Stimulated activated CD8-positive, alpha-beta memory T cell treated with anti-CD3 and anti-CD28 coated beads, Interleukin-2, amount 100 ng/mL, for 48 hours (primary cell): ENCODE results near the gene ANXA11.
"Not testable (repeated sequence)": the region's sequence is repeated elsewhere in the genome, so short reads cannot be mapped to it uniquely, and the experiment has no call there.

Experiments
- DNase-seq, 2 donors: peaks; one replicate each; pipeline ENCODE4 v3.0.0-alpha.2; 2020; ENCODE audit warnings: low read depth in 2 of 2

The ANXA11 gene

DNA sequence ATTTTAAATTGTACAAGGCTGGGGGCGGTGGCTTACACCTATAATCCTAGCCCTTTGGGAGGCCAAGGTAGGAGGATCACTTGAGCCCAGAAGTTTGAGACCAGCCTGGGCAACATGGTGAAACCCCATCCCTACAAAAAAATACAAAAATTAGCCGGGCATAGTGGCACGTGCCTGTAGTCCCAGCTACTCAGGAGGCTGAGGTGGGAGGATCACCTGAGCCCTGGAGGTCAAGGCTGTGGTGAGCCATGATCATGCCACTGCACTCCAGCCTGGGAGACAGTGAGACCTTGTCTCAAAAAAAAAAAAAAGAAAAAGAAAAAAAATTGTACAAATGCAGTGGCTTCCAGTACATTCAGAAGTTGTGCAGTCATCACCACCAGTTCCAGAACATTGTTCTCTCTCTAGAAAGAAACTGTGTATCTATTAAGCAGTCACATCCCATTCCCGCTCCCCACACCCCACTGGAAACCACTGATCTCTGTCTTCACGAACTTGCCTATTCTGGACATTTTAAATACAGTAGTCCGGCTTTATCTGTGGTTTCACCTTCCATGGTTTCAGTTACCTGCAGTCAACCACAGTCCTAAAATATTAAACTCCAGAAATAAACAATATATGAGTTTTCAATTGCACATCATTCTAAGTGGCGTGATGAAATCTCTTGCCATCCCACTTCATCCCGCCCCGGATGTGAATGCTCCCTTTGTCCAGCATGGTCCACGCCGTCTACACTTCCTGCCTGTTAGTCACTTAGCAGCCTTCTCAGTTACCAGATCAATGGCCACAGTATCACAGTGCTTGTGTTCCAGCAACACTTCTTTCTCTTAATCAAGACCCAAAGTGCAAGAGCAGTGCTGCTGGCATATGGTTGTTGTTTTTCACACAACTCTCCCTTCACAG lies 59.7 kb downstream of the ANXA11 start:
- not testable (repeated sequence) for DNase-seq

DNA sequence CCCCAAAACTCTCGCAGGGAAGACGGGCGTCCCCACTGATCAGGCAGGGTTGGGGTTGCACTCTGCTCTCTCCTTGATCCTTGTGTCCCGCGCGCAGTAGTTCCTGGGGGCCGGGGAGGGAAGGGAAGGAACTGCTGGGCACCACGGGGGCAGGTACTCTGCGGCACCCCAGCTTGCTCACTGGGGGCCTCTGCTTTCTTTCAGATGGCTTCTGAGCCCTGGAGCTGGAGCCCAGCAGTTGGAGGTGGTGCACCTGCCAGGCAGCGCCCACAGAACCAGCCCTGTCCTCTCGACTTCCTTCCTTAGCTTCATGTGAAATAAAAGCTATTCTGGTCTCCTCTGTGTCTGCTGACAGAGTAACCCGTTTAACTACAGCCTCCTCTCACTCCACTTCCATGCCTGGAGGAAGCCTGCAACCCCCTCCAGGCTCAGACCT lies 60.6 kb downstream of the ANXA11 start:
- no peak for DNase-seq

DNA sequence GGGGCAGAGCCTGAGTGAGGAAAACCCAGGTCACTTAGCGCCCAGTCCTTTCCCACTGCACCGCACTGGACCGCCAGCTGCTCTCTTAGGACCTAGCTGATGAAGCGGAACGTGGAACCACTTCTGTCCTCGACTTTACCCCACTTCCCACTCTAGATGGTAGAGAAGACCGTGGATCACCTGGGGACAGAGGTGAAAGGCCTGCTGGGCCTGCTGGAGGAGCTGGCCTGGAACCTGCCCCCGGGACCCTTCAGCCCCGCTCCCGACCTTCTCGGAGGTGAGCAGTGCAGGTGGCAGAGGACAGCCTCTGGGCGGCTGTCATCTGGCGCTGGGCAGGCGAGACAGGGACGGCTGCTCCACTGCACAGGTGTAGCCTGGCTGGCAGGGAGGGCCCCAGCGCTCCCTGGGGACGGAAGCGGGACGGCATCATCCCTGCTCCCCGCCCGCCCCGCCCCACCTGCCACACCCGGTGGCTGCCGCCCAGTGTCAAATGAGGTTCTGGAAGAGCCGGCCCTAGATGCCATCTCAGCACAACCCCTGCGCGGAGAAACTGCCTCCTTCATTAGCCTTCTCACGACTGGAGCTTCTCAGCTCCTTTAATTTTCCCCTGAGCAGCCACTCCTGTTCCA lies 61.2 kb downstream of the ANXA11 start:
- no peak for DNase-seq

DNA sequence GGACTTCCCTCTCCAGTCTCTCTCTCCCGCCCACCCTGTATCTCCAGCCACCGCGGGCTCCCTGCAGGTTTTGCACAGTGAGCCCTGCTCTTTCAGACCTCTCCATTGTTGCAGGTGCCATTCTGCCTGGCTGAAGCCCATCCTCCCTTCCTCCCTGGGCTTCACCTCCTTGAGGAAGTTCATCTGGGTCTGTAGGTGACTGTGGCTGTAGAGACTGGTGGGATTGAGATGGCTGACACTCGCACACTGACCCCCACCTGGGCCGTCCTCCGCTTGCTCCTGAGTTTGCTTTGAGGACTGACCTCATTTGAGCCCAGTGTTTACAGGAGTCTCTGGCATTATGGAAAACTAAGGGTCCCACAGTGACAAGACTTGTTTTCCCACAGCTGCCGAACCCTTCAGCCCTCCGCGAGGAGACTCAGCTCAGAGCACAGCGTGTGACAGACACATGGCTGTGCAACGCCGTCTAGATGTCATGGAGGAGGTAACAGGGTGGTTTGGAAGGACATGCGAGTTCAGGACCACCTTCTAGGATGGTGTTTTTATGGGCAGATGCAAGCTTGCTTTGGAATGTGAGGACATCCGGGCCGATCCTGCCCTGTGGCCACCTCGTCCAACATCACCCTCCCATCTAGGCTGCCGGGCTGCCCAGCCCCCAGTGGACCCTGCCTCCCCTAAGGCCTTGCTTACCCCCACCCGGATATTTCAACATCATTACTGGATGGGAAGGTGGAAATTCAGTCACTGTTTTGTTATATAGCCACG lies 63.5 kb downstream of the ANXA11 start:
- DNase-seq, result no peak

DNA sequence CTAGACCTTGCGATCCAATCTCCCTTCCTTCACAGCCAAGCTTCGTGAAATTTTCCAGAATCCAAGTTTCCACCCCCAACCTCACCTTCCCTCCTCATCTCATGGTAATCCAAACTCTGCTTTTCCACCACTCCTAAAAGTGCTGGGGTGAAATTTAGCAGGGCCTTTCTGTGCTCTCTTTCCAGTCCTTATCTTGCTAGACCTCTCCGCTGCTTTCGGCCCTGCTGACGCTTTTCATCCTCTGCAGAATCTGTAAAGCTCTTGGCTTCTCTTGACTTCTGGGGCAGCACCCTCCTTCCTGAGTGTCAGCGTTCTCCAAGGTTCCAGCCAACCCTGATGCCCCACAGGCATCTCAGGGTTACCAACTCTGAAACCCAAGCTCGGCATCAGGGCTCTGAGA lies 65.1 kb downstream of the ANXA11 start:
- DNase-seq, result no peak

DNA sequence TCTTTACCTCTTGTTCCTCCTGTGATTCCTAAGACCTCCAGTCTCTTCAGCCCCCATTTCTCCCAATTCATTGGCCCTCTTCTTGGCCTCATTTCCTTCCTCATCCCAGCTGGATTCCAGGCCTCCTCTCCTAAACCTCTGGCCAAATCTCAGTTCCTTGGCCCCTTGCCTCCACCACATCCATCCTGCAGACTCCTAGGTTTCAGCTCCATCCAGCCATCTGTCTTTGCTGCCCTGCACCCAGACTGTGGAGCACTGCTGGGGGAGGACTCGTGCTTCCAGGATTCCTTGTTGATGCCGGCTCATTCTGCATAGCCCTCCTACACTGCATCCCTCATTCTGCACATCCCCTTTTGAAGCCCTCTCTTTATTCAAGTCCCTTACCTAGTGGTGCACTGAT lies 66.1 kb downstream of the ANXA11 start:
- no peak for DNase-seq

DNA sequence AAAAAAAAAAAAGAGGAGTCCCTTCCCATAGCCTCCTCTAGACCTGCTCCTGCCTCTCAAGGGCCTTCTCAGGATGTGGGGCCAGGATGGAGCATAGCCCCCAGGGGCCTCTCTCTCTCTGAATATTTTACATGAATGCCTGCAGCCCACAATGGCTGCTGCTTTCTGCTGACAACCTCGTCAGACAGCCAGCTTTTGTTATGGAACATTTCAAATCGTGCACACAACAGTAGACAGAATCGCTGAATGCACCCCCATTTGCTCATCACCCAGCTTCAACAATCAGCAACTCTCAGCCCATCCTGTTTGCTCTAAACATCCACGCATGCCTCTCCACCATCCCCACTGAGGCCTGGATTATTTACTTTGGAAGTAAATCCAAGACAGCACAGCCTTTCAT lies 67.4 kb downstream of the ANXA11 start:
- no peak for DNase-seq

DNA sequence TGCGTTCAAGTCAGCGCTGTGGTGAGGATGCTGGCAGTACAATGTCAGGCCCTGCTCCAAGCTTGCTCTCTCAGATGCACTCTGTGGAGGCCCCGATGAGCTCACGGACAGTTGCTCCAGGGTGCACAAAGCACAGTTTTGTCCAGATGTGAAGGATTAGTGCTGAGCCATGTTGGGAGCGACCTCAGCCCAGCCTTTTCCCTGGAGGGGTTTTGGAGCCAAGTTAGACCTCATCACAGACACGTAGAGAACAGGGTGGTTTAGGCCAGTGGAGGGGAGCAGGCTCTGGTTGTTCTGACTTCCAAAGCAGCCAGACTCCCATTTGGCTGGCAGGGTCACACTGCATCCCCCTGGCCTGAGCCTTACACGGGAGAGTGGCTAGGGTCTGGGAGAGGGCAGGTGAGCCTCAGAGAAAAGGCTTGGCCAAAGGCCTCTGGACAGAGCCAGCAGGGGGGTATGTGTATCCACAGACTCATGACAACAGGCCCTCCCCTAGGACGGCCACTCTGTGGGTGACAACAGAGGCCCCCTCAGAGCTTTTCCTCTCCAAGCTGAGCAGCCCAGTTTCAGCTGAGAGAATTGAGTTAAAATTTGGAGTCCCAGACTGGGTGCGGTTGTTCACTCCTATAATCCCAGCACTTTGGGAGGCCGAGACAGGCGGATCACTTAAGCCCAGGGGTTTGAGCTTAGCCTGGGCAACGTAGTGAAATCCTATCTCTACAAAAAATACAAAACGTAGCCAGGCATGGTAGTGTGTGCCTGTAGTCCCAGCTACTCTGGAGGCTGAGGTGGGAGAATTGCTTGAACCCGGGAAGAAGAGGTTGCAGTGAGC lies 68.1 kb downstream of the ANXA11 start:
- no peak for DNase-seq

DNA sequence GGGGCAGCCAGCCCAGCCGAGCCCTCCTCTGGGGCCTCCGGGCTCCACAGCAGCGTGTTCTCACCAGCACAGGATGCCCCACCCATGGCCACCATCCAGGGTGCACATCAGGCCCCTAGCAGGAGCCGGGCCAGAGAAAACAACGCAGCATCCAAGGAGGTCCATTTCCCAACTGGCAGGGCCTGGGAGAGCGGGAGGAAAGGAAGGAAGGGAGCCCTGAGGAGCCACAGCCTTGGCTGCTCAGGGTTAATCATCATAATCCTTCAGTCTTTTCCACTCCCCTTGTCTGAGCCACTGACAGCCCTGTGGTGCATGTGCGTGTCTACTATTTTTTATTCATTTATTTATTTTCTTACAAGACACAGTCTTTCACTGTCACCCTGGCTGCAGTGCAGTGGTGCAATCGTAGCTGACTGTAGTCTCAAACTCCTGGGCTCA lies 69.2 kb downstream of the ANXA11 start:
- DNase-seq, result no peak

DNA sequence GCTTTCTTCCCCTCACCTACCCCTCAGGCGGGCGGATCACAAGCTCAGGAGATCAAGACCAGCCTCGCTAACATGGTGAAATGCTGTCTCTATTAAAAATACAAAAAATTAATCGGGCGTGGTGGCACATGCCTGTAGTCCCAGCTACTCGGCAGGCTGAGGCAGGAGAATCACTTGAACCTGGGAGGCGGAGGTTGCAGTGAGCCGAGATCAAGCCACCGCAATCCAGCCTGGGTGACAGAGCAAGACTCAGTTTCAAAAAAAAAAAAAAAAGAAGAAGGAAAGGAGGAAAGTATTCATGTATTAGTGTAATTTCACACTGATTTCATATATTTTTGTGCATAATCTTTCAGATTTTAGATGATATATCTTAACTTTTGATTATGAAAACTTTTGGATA lies 71.7 kb downstream of the ANXA11 start:
- not testable (repeated sequence) for DNase-seq

DNA sequence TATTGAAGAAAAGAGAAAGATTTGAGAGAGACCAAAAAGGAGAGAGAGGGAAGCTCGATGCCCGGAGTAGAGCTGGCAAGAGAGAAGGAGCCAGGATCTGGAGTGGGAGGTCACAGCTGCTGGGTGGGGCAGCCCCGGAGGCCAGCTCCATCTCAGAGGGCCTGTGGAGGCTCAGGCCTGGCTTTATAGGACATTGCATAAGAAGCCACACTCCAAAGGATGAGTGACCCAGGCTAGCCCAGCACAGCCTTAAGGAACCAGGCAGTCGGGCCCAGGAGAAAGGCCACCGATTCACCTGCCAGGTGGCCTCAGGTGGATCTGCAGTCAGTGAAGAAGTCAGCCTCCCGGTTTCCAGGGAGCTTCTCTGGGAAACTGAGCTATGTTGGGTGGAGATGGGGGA lies 72.1 kb downstream of the ANXA11 start:
- DNase-seq, result no peak

DNA sequence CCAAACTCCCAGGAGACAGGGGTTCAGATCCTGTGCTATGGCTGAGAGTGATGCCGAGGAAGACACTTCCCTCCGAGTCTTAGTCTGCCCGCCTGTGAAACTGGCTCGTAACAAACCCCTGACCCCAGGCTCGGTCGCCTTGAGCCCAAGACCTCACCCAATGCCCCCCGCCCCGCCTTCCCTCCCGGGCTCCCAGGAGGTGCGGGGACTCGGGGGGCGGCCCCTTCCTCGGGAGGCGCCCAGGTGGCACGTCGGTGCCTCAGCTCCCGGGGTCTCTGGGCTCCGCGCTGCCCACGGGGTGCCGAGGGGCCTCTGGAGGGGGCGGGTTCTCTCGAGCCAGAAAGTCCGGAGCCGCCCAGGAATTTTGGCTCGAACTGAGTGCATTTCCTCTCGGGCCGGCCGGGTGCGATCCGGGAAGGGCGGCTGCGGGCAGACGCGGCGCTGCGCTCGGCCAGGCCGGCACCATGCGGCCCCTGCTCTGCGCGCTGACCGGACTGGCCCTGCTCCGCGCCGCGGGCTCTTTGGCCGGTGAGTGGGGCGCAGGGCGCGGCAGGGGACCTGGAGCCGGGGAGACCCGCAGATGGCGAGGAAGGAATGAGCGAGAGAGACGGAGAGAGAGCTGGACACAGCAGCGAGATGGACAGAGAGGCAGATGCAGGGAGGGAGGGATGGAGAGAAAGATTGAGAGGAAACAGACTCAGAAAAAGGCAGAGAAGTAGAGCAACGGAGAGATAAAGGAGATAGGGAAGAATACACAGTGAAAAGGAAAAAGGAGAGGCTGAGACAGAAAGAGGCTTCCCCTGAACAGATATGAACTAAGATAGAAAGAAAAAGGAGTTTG lies 72.8 kb downstream of the ANXA11 start, which contains the start of gene PLAC9:
PLAC9 (plus strand) TSS at position 432 of the 841 bp plus-strand sequence; CDS start at position 465, 33 bp downstream.
- no peak for DNase-seq

DNA sequence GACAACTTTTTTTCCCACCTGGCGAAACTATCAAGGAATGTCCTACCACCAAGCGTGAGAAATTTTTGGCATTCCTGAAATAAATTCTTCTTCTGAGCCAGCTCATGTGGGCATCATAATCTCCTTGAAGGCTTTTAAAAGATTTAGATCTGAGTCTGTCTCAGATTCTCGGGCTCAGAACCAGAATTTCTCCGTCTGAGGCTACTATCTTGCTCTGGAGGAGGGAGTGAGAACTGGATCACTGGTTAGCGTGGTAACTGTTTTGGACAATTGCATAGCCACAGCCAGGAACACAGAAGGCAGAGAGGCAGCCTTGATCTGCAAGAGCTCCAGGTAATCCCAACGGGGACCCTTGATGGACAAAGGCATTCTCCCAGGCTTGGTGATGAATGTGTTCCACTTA lies 73.8 kb downstream of the ANXA11 start:
- DNase-seq, result no peak

DNA sequence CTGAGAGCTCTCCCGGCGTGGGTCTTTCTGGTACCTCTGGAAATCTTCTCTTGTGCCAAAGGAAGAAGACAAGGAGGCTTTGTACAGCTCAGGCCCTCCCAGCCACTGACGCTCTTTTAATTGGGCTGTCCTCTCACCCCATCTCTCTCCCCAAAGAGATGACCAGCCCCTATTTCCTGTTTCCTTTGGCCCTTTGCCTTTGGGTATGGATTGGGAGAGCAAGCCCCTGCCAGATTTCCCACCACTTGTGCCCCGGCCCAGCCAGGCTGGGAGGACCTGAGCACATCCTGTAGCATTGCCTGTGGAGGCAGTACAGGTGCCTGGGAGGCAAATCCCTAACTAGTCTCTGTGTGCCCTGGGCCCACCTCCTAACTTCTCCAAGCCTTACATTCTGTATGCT lies 78.5 kb downstream of the ANXA11 start:
- DNase-seq, result no peak

DNA sequence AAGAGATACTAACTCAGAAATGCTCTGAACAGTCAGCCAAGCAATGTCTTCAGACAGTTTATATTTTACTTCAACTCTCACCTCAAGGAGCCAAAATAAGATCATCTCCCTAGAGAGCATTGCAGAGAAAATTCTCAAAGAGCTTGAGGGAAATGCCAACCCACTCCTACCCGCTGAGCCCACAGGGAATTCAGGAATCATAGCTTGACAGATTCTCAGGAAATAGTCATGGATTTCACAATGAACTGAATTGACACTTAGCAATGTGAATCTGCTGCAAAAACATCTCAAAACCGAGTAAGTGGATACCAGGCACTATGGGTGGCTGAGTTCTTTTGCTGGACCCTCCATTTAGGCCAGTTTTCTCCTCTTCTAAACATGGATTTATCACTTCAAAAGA lies 82.6 kb downstream of the ANXA11 start:
- DNase-seq, result no peak

DNA sequence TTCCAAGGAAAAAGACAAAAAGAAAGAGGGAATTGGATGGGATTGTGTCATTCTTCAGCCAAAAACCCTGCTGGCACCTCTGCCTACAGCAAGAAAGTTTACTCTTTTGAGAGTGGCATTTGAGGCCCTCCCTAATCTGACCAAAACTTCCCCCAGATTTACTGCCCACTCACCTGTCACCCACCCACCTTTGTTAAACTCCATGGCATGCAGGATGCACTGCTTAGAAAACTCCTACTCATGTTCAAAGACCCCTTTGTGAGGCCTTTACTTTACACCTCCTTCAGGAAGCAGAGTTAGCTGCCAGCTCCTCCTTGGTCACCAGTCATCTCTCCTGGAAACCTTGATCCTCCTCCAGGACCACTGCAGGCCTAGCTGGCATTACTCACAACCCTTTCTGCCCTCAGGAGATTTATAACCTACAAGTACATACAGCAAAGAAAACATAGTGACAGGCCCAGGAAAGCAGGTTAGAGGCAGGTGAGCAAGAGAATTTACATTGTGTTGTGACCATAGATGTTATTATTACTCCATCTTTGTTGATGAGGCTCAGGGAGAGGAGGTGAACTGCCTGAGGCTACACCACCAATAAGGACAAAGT lies 83.1 kb downstream of the ANXA11 start:
- DNase-seq, result no peak

DNA sequence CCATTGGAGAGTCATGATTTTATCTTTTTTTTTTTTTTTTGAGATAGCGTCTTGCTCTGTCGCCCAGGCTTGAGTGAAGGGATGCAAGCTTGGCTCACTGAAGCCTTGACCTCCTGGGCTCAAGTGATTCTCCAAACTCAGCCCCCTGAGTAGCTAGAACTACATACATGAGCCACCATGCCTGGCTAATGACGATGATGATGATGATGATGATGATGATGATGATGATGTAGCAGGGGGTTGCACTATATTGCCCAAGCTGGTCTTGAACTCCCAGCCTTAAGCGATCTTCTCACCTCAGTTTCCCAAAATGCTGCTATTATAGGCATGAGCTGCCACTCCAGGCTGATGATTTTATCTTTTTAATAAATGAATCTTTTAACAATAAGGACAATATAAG lies 86.7 kb downstream of the ANXA11 start:
- no peak for DNase-seq

DNA sequence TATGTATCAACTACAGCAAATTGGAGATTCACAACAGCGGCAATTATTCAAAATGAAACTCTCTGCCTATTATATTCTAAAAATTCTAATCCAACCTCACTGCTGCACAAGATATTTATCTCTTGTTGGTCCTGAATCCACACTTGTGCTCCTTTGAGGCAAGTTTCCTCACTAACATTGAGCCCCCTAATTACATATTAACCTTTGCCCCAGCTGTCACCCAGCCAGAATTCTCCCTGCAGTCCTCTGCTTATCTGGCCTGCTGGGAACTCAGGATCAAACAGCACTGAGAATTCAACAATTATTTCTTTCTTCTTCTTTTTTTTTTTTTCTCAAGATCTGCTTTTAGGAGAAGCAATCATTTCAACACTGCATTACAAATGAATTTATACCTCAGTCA lies 94.4 kb downstream of the ANXA11 start:
- DNase-seq, result no peak

DNA sequence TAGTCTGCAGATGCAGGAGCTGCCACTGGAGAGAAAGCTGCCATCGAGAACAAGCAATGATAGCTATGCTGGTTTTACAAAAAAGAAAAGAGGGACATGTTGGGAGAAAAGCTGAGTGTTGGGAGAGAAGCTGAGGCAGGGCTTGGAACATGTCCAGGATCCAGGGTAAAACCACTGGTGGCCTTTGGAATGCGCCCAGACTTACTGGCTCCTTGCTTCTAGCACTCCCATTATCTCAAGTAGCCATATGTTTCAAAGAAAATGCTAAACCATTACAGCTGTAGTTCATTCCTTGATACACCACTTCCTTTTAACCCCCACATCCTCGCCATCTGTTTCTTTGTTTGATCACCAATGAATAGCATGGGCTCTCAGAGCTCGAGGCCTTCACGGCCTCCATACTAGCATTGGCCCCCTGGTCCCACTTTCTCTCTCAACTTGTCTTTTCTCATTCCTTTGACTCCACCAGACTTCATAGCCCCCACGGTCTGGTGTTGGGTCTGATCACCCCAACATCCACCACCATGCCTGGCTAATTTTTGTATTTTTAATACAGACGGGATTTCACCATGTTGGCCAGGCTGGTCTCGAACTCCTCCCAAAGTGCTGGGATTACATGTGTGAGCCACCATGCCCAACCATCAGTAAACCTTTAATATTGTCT lies 96.6 kb downstream of the ANXA11 start:
- DNase-seq, result no peak
